Measurements from ENCODE around the gene QPCT.
"Not testable (repeated sequence)": the region's sequence is repeated elsewhere in the genome, so short reads cannot be mapped to it uniquely, and the experiment has no call there.

The QPCT gene

GRCh38 chr2:37361994-37362698, 17.7 kb downstream of the QPCT start:
- no peak for DNase-seq

- no peak for DNase-seq
Observed at GRCh38 chr2:37364351-37364750, 19.9 kb downstream of the QPCT start.

GRCh38 chr2:37365669-37366068, 21.2 kb downstream of the QPCT start:
- DNase-seq = no peak

GRCh38 chr2:37366773-37367172, 22.3 kb downstream of the QPCT start:
- no peak for DNase-seq

- DNase-seq = no peak
Observed at GRCh38 chr2:37367310-37367709, 22.9 kb downstream of the QPCT start.

GRCh38 chr2:37367984-37368383, 23.6 kb downstream of the QPCT start:
- DNase-seq = no peak

- DNase-seq = no peak
Observed at GRCh38 chr2:37370666-37371065, 26.2 kb downstream of the QPCT start.

GRCh38 chr2:37372000-37372399, 27.6 kb downstream of the QPCT start:
- no peak for DNase-seq

GRCh38 chr2:37375741-37376288, 31.4 kb downstream of the QPCT start:
- DNase-seq = no peak

- no peak for DNase-seq
Observed at GRCh38 chr2:37376421-37377186, 32.2 kb downstream of the QPCT start.

GRCh38 chr2:37377187-37377532, 32.7 kb downstream of the QPCT start:
- DNase-seq = no peak

GRCh38 chr2:37378411-37378810, 34.0 kb downstream of the QPCT start:
- peak; percentile 73 for DNase-seq

- no peak for DNase-seq
Observed at GRCh38 chr2:37379881-37380296, 35.5 kb downstream of the QPCT start.

- DNase-seq = not testable (repeated sequence)
Observed at GRCh38 chr2:37380787-37381186, 36.4 kb downstream of the QPCT start.

GRCh38 chr2:37384261-37384660, 39.8 kb downstream of the QPCT start:
- not testable (repeated sequence) for DNase-seq

- peak; percentile 37 for DNase-seq
Observed at GRCh38 chr2:37387148-37387835, 42.9 kb downstream of the QPCT start.

- peak; percentile 72 for DNase-seq
Observed at GRCh38 chr2:37388074-37388473, 43.6 kb downstream of the QPCT start.

- no peak for DNase-seq
Observed at GRCh38 chr2:37389395-37389794, 45.0 kb downstream of the QPCT start.

- DNase-seq = peak; percentile 93
Observed at GRCh38 chr2:37389989-37390765, 45.7 kb downstream of the QPCT start.

GRCh38 chr2:37390777-37391176, 46.3 kb downstream of the QPCT start:
- no peak for DNase-seq

- DNase-seq = no peak
Observed at GRCh38 chr2:37391711-37392110, 47.3 kb downstream of the QPCT start.

GRCh38 chr2:37392428-37392827, 48.0 kb downstream of the QPCT start:
- no peak for DNase-seq

GRCh38 chr2:37394263-37394662, 49.8 kb downstream of the QPCT start:
- DNase-seq = no peak
